K562 (cell line): Measurements from ENCODE around the gene CD164. TPM values are rescaled to one million over a fixed set of nuclear protein-coding genes. Genes with fewer than 3 reads are reported as not detected.

Source experiments
- ATAC-seq: fragments of 200-7000 bp; cut with Tn5 transposase; 3 replicates; pipeline ENCODE4 v1.9.1; 2020; ENCODE audit warnings: moderate library complexity
- BruUV-seq: library from RNA; stranded (reverse); fragments of 400-500 nt; replicated peaks from 2 replicates; lab custom pipeline; 2021; lab: Mats Ljungman, UMichigan
- CTCF ChIA-PET: fragments of 300-600 bp; formaldehyde crosslinking; extraction: SDS; loops from one replicate; lab custom pipeline; 2021; ENCODE audit warnings: low intra/inter-chr PET ratio; lab: Yijun Ruan, JAX
- POLR2A ChIA-PET: fragments of 300-600, 350-650 bp; sonication (Branson Sonifier 250); formaldehyde crosslinking; extraction: SDS; loops from one replicate; lab custom pipeline; 2021; ENCODE audit warnings: antibody characterized with exemption, inconsistent platforms; lab: Yijun Ruan, JAX
- DNase-seq, 4 experiments: peaks; one replicate each; pipeline versions ENCODE4 v3.0.0 to v3.0.0-alpha.2; 2011 to 2018; ENCODE audit warnings: low spot score in 3 of 4, mixed read lengths in 3 of 4; ENCODE audit errors: extremely low read depth in 1 of 4
- FAIRE-seq: peaks from 2 replicates; lab custom pipeline; 2011; peaks lifted over from hg19 to GRCh38; lab: Jason Lieb, UNC
- H2AFZ ChIP-seq: 2 replicates; pipeline ENCODE4 v1.6.0; 2011; ENCODE audit warnings: low read depth, low read length, control low read depth, inconsistent platforms
- H3K27ac ChIP-seq: fragments of 200-600 bp; 3 replicates; pipeline ENCODE4 v1.8.0; 2011; ENCODE audit warnings: low read depth, mild to moderate bottlenecking, control low read depth, inconsistent platforms, low read length, moderate library complexity, mixed read lengths; ENCODE audit errors: extremely low read depth
- H3K27me3 ChIP-seq, 2 experiments: fragments of 300-600 bp in 1 of 2; 2 replicates in 1 of 2; 3 replicates in 1 of 2; pipeline versions ENCODE4 v1.6.0 to v1.8.0; 2011; ENCODE audit warnings: inconsistent platforms in 2 of 2, low read length in 2 of 2, mild to moderate bottlenecking in 1 of 2, mixed read lengths in 1 of 2, moderate library complexity in 1 of 2; ENCODE audit not compliant: control insufficient read depth in 2 of 2, insufficient read depth in 2 of 2
- H3K36me3 ChIP-seq: fragments of 300-600 bp; 3 replicates; pipeline ENCODE4 v1.8.0; 2011; ENCODE audit warnings: mild to moderate bottlenecking, low read length, inconsistent platforms; ENCODE audit not compliant: control insufficient read depth, insufficient read depth
- H3K4me1 ChIP-seq, 2 experiments: fragments of 200-600 bp in 1 of 2; replicated peaks in 1 of 2; 2 replicates in 1 of 2; 3 replicates in 1 of 2; pipeline versions ENCODE4 v1.5.1 to v1.8.0; 2011; ENCODE audit warnings: inconsistent platforms in 2 of 2, low read length in 2 of 2, mild to moderate bottlenecking in 1 of 2, mixed read lengths in 1 of 2, moderate library complexity in 1 of 2; ENCODE audit not compliant: control insufficient read depth in 2 of 2, insufficient read depth in 2 of 2
- H3K4me2 ChIP-seq: 2 replicates; pipeline ENCODE4 v1.6.1; 2011; ENCODE audit warnings: low read length, control low read depth, inconsistent platforms, mixed read lengths; ENCODE audit not compliant: insufficient read depth
- H3K4me3 ChIP-seq: fragments of 200-600 bp; sonication (generic), shearing (Covaris generic); 2 replicates; pipeline ENCODE4 v1.5.1; 2016; ENCODE audit warnings: control low read depth, inconsistent platforms
- H3K79me2 ChIP-seq: fragments of 200-600 bp; 3 replicates; pipeline ENCODE4 v1.8.0; 2011; ENCODE audit warnings: low read length, inconsistent platforms; ENCODE audit not compliant: control insufficient read depth, insufficient read depth
- H3K9ac ChIP-seq, 2 experiments: 2 replicates each; pipeline versions ENCODE4 v1.6.0 to v1.6.1; 2011; ENCODE audit warnings: low read depth in 2 of 2, low read length in 2 of 2, control low read depth in 1 of 2, inconsistent platforms in 1 of 2, mild to moderate bottlenecking in 1 of 2, mixed read lengths in 1 of 2; ENCODE audit not compliant: insufficient read depth in 1 of 2
- H3K9me1 ChIP-seq: one replicate; pipeline ENCODE4 v1.6.0; 2011; ENCODE audit warnings: inconsistent platforms, mild to moderate bottlenecking, low read length, moderate library complexity; ENCODE audit not compliant: control insufficient read depth, insufficient read depth
- H3K9me3 ChIP-seq: replicated peaks from 2 replicates; pipeline ENCODE4 v1.5.1; 2011; ENCODE audit warnings: low read depth, low read length, inconsistent platforms; ENCODE audit not compliant: control insufficient read depth, insufficient read depth
- H4K20me1 ChIP-seq: replicated peaks from 2 replicates; pipeline ENCODE4 v1.6.1; 2011; ENCODE audit warnings: low read length, inconsistent platforms, mixed read lengths; ENCODE audit not compliant: control insufficient read depth, insufficient read depth
- WGBS: fragments of 100-300 bp; shearing (Covaris generic); methylation state at CpG from one replicate; pipeline ENCODE4 v1.1.6; 2016; ENCODE audit warnings: low coverage, mixed read lengths; ENCODE audit not compliant: insufficient coverage; ENCODE audit errors: missing lambda C conversion rate; 5-methylcytosine and 5-hydroxymethylcytosine counted together
- in situ Hi-C: fragments of 300-500 bp; cut with MboI; formaldehyde crosslinking; loops from 4 replicates; pipeline ENCODE4 v1.15.0; 2018; ENCODE audit warnings: inconsistent platforms, mixed read lengths
- intact Hi-C: fragments of 100-400 bp; cut with micrococcal nuclease; formaldehyde crosslinking; loops from 2 replicates; pipeline ENCODE4 v1.14.2; 2022
- polyA plus RNA-seq, 8 experiments: library from polyadenylated mRNA; depleted of rRNA in 4 of 8; stranded (reverse) in 5 of 8; unstranded in 3 of 8; fragments of >200 nt; fragmentation: Nextera tagmentation in 2 of 8; fragmentation: Illumina TruSeq in 1 of 8; extraction: Ambion mirVana in 2 of 8; extraction: Trizol in 1 of 8; gene quantifications; 2 replicates each; pipeline versions ENCODE4 v1.2.1 to v1.2.3, GENCODE V29; 2011 to 2014; ENCODE audit warnings: inconsistent platforms in 1 of 8, missing spikeins in 1 of 8
- total RNA-seq, 7 experiments: library from RNA; depleted of rRNA in 6 of 7; stranded (reverse); fragments of >200 nt in 6 of 7; fragmentation: Illumina TruSeq in 2 of 7; extraction: Trizol in 2 of 7; gene quantifications; 2 replicates each; pipeline versions ENCODE4 v1.2.1 to v1.2.3, GENCODE V29; 2011 to 2021; ENCODE audit warnings: low replicate concordance in 1 of 7
- TF ChIP-seq, protein P1 (sequence below): fragments of 250-450 bp; sonication (Bioruptor Pico); IDR thresholded peaks from 2 replicates; pipeline ENCODE4 v1.5.0; 2021; ENCODE audit warnings: mild to moderate bottlenecking, moderate library complexity

The CD164 gene
- total and polyA plus RNA-seq, 9 of the 15 experiments (the other 6 are each of a cell fraction or from before 2014, with no cell fraction given): 79.5 to 317 (median 165) TPM

DNA sequence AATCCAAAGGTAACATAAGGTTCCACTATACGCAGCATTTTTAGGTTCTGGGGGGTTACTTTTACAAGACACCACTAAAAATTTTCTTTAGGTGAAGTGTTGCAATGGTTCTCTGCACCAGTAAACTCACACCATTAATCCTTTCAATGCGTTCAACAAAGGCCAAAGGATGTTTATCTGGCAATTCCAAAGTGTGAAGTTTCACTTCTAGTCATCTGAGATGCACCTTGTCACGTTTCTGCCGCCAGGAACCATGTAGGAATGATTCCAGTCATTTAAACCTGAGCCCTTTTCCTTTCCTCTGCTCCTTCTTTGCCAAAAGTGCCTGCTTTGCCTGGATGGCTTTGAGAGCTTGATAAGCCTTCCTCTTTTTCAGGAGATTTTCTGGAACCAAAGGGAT lies 54.8 kb downstream of the CD164 start:
- ATAC-seq (no peak), FAIRE-seq (no peak), DNase-seq (no peak)
- H3K9ac ChIP-seq: no peak overlapping the region
- peaks cover 7 to 10% of the 10 kb centered on the region in 2 experiments; a peak in 3 of 5 replicates for H3K4me1 ChIP-seq
- TF ChIP-seq, protein P1, sequence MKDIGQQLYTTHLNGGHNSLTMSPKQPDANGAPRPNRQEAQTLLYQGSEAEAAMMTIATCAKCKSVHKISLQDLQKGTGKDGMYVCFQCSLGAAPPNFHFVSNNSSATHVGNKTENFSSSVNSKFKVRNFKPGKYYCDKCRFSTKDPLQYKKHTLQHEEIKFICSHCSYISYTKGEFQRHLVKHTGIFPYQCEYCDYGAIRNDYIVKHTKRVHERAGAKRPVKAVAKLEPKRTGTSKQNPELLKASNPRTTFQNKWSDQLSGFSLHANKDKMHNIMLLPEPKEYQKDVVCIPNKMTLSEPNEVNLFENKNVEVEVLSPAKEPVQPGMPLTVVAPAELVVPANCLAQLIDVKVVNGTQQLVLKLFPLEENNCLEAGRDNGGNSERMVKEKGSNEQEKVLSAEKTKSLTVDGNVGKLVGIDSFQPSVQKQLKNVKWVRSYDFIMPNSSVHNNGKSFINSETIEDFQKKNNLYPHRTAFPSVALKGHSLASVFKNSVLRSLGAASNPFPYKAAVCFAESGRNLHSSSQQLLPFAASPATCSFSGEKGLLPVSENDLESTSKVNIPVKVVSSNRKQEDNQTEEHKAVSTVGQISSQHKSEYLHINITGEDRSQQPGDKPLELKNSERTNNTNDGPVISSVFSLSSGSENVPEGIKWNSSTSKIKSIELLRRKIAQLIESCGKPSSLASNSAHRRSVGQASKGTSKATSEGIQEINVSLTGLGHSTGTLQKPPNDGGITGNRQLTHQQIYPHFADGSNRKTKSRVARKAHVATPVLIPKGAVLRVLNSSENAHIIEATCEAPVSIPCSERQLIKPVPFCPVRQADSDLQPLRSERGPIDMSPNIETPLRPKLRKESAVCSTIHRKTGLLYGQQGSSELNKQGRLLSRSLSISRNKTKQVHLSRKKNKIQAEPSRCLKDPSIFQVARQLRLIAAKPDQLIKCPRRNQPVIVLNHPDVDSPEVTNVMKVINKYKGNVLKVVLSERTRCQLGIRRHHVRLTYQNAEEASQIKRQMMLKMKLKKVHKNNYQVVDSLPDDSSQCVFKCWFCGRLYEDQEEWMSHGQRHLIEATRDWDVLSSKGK: no peak
- WGBS: 40% methylated on average over 4 of the region's 4 CpGs
- no peaks in the 10 kb centered on the region for H4K20me1 ChIP-seq
- in situ Hi-C loops (no loop called here), intact Hi-C loops (no loop called here)
- no peak overlapping the region for H3K4me2 ChIP-seq
- no peaks in the 10 kb centered on the region for H3K79me2 ChIP-seq
- no TSS peak for BruUV-seq
- POLR2A ChIA-PET: interaction anchor here (0.9 to 1.9 kb wide), 3 partner anchors 12 to 31 kb away, joined by 3 to 8 read pairs (median 3); no protein-coding TSS in a partner anchor
- H2AFZ ChIP-seq: 0 out of 2 replicates have a peak overlapping the region, but pooled peaks have one; percentile 35
- no peak overlapping the region for H3K27ac ChIP-seq
- H3K36me3 ChIP-seq: no peaks in the 10 kb centered on the region
- CTCF ChIA-PET: no interaction called here
- H3K9me3 ChIP-seq: no peaks in the 10 kb centered on the region
- H3K9me1 ChIP-seq: no peaks in the 10 kb centered on the region
- no peak overlapping the region for H3K4me3 ChIP-seq
- no peaks in the 10 kb centered on the region for H3K27me3 ChIP-seq
